Measurements from ENCODE around the gene CRYBG1.

DNA sequence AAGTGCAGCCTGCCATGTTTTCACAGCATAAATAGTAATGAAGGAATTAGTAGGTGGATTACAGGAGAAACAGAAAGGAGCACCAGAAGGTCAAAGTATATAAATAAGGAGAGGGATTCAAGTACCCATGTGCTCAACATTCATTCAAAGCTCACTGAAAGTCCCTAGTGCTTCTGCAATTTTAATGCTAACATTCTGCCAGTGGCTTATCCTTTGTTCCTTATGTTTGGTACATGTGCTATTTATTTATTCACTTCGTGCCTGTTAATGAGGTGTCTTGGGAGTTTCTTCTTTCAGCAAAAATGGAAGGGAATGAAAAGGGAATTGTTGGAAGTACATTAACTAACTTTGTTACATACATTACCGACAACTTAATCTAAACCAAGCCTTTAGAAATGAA lies 105.7 kb downstream of the CRYBG1 start:
- no peak for TF ChIP-seq MAFK (IDR thresholded peaks at IDR 0.05; ENCODE audit: low read depth, low read length)
- TF ChIP-seq CTCF (conservative IDR thresholded peaks at IDR 0.05; ENCODE audit: low read depth, low read length): no peak
- TF ChIP-seq RFX5 (IDR thresholded peaks at IDR 0.05; ENCODE audit: low read depth, low read length): no peak
- TF ChIP-seq FOS (IDR thresholded peaks at IDR 0.05; ENCODE audit: low read depth, low read length): no peak
- TF ChIP-seq POLR2A (IDR thresholded peaks at IDR 0.05; ENCODE audit: low read depth, low read length): no peak
- no peak for TF ChIP-seq RAD21 (IDR thresholded peaks at IDR 0.05; ENCODE audit: low read length)
- TF ChIP-seq RCOR1 (IDR thresholded peaks at IDR 0.05; ENCODE audit: insufficient replicate concordance, low read length): no peak
- no peak for TF ChIP-seq NFE2L2 (IDR thresholded peaks at IDR 0.05; ENCODE audit: low read depth, low read length)
- TF ChIP-seq, protein P1, sequence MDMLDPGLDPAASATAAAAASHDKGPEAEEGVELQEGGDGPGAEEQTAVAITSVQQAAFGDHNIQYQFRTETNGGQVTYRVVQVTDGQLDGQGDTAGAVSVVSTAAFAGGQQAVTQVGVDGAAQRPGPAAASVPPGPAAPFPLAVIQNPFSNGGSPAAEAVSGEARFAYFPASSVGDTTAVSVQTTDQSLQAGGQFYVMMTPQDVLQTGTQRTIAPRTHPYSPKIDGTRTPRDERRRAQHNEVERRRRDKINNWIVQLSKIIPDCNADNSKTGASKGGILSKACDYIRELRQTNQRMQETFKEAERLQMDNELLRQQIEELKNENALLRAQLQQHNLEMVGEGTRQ (IDR thresholded peaks at IDR 0.05; ENCODE audit: low read depth, low read length): no peak
- no peak for TF ChIP-seq MXI1 (IDR thresholded peaks at IDR 0.05; ENCODE audit: borderline replicate concordance, low read depth, low read length)
- no peak for TF ChIP-seq SMC3 (IDR thresholded peaks at IDR 0.05; ENCODE audit: low read depth, low read length)
- TF ChIP-seq, protein P2, sequence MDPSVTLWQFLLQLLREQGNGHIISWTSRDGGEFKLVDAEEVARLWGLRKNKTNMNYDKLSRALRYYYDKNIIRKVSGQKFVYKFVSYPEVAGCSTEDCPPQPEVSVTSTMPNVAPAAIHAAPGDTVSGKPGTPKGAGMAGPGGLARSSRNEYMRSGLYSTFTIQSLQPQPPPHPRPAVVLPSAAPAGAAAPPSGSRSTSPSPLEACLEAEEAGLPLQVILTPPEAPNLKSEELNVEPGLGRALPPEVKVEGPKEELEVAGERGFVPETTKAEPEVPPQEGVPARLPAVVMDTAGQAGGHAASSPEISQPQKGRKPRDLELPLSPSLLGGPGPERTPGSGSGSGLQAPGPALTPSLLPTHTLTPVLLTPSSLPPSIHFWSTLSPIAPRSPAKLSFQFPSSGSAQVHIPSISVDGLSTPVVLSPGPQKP (IDR thresholded peaks at IDR 0.05; ENCODE audit: borderline replicate concordance, low read depth, low read length): no peak
- no peak for TF ChIP-seq CEBPB (IDR thresholded peaks at IDR 0.05; ENCODE audit: low read depth, low read length)
- TF ChIP-seq MAZ (IDR thresholded peaks at IDR 0.05; ENCODE audit: borderline replicate concordance, low read depth, low read length): no peak

All from IMR-90 (cell line).